NCI-H2196 treated with DMSO at 0.1 percent for 48 hours (cell line): ENCODE results near the gene HSPA12B.

Source experiments
- DNase-seq: peaks from one replicate; lab custom pipeline; 2025; ENCODE audit not compliant: unreplicated experiment; lab: John Stamatoyannopoulos, UW

HSPA12B gene

DNA sequence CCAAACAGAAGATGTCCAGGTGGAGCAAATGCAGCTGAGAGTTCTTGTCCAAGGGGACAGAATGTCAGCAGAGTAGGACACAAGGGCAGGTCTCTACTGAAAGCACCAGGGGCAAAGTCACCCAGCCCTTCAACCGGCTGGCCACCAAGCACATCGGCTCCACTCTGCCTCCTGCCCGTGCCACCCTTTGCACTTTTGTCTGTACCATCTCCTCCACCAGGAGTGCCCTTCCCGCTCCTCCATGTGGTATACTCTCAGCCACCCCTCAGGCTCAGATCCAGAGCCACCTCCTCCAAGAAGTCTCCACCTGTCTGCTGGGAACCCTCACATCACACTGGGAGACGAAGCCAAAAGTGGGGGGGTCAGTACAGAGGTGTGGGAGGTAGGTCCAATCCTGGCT, 4.1 kb upstream of the HSPA12B start:
- no peak for DNase-seq

DNA sequence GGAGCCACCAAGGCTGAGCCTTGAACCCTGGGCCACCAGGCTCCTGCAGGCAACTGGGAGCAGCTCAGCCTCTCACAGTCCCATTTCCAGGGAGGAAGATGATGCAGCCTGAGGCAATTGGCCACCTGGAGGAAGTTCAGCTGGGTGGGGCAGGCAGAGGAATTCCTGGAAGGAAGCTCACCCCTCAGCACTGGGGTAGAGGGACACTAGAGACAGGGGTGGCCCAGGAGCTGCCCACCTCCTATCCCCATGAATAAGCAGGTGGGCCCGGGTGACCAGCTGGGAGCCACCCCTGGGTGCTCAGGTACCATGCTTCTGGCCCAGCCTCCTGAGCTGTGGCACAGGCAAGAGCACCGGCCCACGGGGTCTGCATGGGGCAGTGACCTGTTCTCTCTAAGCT, 3.6 kb upstream of the HSPA12B start:
- no peak for DNase-seq

DNA sequence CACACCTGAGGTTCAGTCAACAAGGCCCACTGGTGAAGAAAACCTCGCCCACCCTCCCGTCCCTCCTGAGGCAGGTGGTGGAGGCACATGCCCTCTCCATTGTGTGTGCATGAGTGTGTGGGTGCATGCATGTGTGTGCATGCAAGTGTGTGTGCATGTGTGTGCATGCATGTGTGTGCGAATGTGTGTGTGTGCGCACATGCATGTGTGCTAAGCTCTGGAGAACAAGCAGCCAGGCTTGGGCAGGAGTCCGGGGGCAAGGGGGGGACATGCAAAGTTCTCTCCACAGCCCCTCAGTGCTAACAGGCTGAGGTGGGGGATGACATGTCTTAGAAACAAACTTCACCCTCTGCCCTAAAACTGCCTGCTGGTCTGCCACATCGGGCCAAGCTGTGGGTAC, 3.1 kb upstream of the HSPA12B start:
- DNase-seq: no peak

DNA sequence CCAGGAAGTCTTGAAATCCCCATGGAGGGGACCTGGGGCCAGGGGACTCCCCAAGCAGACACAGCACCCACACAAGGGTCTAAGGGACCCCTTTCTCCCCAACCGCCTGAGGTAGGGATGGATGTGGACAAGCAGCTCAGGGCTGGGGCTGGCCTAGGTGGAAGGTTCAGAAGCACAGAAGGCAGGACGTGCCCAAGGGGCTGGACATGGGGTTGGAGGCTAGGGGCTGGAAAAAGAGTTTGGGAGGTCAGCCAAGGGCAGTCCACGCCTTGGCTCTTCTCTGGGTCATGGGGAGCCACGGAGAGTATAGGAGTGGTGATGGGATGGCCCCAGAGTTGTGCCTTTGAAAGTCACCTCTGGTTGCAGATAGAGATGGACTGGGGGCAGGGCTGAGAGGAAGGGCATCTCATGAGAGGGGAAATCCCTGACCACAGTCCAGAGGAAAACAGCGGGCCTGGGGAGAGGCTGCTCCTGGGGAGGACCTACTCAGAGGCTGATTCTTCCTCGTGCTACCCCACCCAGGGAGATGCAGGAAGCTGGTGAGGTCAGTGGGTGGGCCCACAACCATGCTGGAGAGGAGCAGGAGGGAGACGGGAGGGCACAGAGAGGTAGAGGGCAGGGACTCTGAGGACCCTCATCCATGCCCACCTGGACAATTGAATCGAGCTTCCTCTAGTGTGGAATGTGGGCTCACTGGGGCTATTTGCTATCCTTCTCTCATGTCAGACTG, 2.5 kb upstream of the HSPA12B start:
- no peak for DNase-seq

DNA sequence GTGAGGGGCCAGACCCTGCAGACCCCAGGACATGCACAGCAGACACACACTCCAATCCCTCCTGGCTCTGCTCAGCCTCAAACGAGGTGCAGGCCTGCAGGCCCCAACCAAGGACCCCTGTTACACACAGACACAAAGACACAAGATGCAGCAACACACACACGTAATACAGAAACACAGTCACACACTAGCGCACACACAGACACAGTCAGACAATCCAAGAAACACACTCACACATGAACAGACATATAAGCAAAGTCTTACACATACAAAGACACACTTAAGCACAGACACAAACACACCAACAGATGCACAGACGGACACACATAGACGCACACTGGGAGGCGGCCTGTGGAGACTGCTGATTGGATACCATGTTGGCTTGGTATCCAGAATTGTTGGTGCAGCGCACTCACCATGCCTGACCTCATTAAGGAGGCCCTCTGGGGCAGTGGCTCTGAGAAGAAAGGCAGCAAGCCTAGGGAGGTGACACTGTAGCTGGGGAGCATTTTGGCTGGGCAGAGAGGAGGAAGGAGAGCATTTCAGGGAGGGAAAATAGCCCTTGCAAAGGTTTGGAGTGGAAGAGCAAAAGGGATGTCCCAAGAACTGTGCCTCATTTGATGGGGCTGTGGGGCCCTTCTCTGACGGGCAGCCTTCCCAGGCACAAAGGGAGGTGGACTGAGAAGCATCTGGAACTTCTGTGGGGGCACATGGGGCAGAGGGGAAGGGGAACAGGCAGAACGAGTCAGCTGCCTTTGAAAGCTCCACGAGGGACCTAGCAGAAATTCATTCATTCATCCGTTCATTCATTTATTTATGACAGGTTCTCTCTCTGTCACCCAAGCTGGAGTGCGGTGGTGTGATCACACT, 1.4 kb upstream of the HSPA12B start:
- no peak for DNase-seq

DNA sequence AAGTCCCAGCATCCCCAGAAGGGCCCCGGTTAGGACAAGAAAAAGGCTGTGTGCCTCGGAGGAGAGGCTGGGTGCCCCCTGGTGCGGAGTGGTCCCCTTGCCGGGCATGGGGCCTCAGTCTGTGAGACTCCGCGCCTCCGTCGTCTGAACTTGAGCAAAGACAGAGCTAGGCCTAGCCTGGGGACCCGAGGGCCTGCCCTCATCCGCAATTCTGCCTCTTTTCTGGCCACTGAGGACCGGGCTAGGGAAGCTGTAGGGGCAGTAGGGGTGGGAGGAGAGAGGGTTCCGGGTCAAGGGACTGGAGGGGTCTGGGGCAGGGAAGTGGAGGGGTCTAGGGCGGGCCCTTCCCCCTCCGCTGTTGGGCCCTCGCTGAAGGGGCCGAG, 550 bp upstream of the HSPA12B start:
- DNase-seq: no peak

DNA sequence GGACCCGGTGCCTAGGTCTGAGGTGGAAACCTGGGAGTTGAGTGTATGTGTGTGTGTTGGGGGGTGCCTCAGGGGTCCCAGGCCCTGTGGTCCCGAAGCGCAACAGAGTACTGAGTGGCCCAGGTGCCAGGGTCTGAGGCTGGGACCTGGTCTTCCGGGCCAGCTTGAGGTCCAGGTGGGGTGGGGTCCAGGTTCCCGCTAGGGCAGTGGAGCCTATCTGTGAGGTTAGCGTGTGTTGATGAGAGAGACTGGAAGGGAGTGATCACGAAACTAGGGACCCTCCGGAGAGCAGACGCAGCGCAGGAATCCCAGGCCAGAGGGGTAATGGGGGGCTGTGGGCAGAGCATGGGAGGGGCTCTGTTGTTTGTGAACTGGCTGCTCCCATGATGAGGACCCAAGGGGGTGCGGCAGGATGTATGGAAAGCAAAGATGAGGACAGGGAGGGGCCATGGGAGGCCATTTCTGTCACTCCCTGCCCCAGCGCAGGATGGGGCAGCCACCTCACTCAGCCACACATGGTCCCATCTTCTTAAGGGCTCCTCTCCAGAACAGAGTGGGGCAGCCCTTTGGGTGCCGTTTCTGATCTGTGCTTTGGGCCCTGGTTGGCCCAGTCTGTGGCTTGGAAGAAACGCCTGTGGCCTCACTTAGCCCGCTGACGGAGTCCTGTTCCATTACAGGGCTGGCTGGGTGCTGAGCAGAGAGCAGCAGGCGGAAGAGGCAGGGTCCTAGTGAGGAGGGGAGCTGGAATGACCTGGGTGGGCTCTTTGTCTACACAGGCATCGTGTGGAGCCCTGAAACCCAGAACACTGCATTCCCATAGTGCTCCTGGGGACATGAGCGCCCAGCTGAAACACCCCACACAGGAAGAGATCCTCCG, 872 bp downstream of the HSPA12B start:
- no peak for DNase-seq

DNA sequence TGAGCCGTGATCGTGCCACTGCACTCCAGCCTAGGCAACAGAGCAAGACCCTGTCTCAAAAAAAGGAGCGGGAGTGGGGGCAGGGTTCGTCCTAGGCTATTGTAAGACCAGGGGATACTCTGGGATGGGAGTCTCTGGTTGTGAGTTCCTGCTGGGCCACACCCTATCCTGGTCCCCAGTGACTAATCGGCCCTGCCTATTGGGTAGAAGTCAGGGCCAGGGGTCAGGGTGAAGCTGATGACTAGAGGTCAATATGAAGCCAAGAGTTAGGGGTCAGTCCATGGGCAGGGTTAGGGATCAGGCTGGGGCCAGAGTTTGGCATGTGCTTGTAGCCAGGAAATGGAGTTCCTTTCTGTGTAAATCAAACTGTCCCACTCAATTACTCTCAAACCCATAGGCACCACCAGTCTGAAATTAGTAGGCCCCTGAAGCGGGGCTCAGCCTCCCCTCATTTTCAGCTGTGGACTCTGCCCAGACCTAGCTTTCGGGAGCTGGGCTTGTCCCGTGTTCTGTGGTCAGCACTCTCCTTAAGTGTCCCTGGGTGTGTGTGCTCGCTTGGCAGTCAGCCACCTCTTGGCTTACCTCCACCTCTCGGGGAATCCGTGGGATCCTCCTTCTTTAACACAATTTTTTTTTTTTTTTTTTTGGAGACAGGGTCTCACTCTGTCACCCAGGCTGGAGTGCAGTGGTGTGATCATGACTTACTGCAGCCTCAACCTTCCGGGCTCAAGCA, 1.8 kb downstream of the HSPA12B start:
- no peak for DNase-seq

DNA sequence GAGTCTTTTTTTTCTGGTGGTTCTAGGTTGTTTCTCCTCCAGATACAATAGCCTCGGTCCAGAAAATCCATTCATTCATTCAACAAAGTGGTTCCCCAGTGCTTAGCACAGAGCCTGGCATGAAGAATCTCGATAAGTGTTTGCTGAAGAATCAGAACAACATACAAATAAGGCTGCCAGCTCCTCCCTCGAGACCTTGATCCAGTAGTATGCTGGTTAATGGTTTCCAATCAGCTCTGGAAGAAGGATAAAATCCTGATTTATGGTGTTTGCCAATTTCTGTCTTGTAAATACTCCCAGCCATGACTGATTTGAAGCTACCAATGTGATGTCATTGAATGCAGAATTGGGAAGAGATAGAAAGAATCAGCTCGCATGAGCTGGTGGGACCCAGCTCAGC, 3.3 kb downstream of the HSPA12B start:
- no peak for DNase-seq

DNA sequence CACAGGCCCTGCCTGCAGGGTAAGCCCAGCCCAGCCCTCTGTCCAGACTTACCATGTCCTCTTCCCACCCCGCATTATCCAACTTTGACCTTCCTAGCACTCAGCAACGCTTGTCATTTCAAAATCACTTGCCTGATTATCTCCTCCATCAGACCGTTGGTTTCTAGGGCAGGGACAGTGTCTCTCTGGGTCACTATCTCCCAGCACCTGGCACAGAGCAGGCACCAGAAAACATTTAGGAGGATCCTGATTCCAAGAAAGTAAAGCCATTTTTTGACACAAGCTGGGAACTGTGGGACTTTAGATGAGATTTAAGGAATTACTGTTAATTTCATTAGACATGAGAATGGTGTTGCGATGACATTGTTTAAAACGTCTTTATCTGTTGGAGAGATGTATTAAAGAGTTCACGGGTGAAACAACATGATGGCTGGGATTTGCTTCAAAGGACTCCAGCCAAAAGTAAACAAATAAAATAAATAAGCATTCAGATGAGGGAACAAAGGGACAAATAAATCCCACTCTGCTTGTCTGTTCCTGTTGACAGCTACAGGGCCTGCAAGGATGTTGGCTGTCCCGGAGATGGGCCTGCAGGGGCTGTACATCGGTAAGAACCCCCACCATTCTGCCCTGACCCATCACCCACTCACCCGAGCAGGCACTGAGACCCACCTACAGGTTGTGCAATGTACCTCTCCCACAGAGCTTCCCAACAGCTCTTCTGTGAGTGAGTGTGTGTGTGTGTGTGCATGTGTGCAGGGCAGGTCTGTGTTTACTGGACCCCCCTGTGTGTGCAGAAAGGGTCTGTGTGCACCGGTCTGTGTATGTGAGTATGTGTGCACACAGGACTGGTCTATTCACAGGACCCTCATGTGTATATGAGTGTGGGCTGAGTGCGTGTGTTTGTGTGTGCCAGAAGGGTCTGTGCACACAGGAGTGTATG, 5.9 kb downstream of the HSPA12B start:
- DNase-seq: no peak

DNA sequence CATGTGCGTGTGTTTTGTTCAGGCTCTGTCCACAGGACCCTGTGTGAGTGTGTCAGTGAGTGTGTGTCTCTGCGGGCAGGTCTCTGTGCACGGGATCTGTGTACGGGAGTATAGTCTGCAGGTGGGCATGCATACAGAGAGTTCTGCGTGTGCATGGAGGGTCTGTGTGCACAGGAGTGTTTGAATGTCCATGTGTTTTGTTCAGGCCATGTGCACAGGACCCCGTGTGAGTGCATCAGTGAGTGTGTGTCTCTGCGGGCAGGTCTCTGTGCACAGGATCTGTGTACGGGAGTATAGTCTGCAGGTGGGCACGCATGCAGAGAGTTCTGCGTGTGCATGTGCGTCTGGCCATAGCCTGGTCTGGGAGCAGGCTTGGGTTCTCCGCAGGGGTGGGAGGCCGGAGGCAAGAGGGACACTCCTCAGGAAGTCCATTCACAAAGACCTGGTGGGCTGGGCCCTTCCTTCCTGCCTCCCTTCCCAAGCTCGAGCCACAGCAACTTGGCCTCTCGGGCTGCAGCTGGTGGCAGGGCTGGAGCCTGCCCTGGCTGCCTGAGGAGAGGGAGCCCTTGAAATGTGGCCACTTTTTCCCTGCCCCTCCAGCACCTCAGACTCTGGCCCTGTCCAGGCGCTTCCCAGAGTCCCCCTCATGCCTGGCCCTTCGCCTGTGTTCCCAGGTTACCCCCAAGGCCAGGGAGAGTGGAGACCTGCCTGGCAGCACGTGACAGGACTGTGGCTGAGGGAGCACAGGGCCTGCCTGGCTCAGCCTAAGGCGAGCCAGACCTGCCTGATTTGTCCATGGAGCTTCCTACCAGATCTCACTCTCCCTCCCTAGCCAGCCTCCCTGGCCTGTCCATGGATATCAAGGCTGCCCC, 6.8 kb downstream of the HSPA12B start:
- DNase-seq: no peak

DNA sequence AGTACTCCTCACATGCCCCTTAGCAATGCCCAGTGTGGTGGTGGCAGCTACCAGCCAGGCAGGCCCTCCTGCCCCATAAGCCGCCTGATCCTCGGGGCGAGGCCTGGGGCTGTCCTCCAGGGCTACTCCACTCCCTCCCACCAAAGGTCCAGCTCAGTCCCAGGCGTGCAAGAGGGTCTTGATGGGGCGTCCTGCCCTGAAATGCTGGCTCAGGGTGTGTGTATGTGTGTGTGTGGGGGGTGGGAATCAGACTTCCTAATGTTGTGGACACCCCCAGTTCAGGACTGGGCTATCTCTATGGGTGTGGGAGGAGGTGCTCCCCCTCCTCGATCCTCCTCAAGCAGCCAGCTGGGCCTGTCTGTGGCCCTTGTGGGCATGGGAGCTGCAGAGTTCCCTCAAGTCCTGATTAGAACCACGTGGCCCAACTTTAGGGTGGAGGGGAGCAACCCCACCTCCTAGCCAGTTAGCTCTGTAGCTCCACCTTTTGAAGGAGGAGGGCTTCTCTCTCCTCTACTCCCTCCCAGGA, 7.5 kb downstream of the HSPA12B start:
- DNase-seq: no peak

DNA sequence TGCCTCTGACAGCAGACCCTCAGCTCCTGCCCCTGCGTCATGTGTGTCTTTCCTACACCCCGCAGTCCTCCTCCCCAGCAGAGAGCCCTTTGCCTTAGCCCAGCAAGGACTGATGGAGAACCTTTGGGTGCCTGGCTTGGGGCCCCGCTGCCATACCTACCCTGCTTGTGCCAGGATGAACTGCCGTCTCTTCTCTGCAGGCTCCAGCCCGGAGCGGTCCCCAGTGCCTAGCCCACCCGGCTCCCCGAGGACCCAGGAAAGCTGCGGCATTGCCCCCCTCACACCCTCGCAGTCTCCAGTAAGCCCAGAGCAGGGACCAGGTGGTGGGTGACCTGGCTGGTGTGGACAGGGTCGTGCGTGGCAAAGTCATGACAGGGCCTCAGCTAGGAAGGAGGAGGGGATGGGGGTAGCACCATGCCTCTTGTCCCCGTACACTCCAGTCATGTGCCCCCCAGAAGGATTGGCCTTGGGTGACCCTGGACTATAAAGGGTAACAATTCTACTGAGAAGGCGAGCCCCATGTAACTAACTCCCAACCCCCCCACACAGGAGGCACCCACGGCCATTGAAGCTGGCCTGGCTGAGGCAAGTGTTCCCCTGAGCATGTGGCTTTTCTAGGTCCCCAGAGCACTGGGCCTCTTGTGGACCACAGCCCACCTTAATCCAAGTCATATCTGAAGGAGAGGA, 8.3 kb downstream of the HSPA12B start:
- no peak for DNase-seq

DNA sequence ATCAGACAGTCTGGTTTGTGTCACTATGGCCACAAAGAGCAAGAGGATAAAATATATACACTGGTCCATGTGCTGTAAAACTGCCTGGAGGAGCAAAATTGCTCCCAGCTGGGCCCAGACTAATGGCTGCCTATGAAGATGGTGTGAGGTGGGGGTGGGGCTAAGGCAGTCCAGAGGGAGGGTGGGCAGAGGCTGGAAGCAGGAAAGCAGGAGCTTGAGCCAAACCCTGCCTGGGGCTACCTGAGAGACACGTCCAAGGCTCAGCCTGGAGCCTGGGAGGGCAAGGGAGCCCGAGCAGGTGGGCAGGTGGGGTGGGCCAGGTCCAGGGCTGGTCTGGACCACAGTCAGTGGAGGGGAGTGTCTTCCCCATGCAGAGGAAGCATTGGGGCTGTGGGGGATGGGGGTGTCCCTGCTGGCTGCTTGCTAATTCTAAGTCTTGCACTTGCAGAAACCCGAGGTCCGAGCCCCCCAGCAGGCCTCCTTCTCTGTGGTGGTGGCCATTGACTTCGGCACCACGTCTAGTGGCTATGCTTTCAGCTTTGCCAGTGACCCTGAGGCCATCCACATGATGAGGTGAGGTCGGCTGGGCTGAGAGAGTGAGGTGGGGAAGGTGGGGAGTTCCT, 9.5 kb downstream of the HSPA12B start:
- DNase-seq: no peak

DNA sequence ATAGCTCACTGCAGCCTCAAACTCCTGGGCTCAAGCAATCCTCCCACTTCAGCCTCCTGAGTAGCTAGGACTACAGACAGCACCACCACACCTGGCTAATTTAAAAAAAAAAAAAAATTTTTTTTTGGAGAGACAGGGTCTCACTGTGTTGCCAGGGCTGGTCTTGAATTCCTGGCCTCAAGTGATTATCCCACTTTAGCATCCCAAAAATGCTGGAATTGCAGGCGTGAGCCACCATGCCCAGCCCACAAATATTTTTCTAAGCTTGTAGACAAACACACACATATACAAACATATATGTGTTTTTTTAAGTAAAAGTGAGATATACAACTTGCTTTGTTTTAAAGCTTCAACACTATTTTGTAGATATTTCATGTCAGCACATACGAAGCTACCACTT, 10.8 kb downstream of the HSPA12B start:
- no peak for DNase-seq

DNA sequence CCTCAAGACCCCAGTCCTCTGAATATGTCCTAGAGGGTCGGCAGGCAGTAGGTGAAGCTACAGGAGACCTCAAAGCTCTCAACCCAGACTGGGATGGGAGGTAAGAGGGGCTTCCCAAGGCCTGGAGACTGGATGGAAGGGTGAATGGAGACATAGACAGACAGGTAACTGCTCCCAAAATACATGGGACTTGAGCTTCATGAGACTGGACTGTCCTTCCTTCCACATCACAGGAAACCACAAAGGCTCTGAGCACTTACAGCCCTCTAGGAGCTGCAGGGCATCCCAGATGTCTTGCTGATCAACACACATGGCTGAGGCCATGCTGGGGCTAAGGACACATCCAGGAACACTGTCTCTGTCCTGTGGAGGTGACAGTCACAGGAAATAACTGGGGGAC, 11.6 kb downstream of the HSPA12B start:
- DNase-seq: no peak

DNA sequence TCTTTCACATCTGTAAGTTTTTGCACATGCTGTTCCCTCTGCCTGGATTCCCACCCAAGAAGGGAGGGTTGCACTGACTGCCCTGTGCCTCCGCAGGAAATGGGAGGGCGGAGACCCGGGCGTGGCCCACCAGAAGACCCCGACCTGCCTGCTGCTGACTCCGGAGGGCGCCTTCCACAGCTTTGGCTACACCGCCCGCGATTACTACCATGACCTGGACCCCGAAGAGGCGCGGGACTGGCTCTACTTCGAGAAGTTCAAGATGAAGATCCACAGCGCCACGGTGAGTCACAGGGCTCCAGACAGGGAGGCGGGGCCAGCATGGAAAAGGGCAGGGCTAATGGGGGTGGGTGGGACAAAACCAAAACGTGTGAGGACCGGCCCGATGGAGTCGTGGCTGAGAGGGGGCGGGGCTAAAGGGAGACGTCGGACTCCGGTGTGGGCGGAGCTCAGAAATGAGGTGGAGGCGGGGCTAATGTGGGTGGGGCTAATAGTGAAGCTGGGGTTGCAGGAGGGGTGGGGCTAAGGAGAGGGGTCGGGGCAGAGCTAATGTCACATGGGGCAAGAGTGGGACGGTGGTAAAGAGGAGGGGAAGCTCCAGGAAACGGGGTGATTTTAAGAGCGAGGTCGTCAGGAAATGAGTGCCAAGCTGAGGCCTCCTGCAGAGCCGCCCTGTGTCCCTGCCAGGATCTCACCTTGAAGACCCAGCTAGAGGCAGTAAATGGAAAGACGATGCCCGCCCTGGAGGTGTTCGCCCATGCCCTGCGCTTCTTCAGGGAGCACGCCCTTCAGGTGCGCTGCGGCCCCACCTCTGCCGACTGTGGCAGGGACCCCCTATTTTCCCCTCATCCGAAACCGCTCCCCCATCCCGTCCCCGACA, 12.6 kb downstream of the HSPA12B start:
- peak; percentile 51 for DNase-seq
